Chondrocyte (in vitro differentiated cells): ENCODE data around the gene FBXO22. TPM values are rescaled to one million over a fixed set of nuclear protein-coding genes. Genes with fewer than 3 reads are reported as not detected.
"Not testable (repeated sequence)": the region's sequence is repeated elsewhere in the genome, so short reads cannot be mapped to it uniquely, and the experiment has no call there.

Experiments used
- DNase-seq: peaks from one replicate; pipeline ENCODE4 v3.0.0; 2021; ENCODE audit warnings: mixed read lengths, low spot score
- H3K27ac Mint-ChIP-seq: one replicate; pipeline ENCODE4 v1.8.0; 2021; ENCODE audit warnings: mild to moderate bottlenecking, moderate library complexity, mixed read lengths; ENCODE audit not compliant: unreplicated experiment
- H3K27me3 Mint-ChIP-seq: 2 replicates; pipeline ENCODE4 v1.8.0; 2021; ENCODE audit warnings: low read depth, mixed read lengths
- H3K36me3 Mint-ChIP-seq: 2 replicates; pipeline ENCODE4 v1.8.0; 2021; ENCODE audit warnings: low read depth, mixed read lengths
- H3K4me1 Mint-ChIP-seq: 2 replicates; pipeline ENCODE4 v1.8.0; 2021; ENCODE audit warnings: low read depth, mild to moderate bottlenecking, mixed read lengths
- H3K4me3 Mint-ChIP-seq: one replicate; pipeline ENCODE4 v1.8.0; 2021; ENCODE audit warnings: mild to moderate bottlenecking, moderate library complexity, mixed read lengths; ENCODE audit not compliant: unreplicated experiment
- H3K9me3 Mint-ChIP-seq: 2 replicates; pipeline ENCODE4 v1.8.0; 2021; ENCODE audit warnings: low read depth, mixed read lengths
- total RNA-seq: library from RNA; stranded (reverse); gene quantifications from 3 replicates; pipeline ENCODE4 v1.2.1, GENCODE V29; 2021
- TF ChIP-seq, protein P1 (sequence below): fragments of 200-600 bp; sonication (generic); IDR thresholded peaks from 2 replicates; pipeline ENCODE4 v1.5.0; 2021; ENCODE audit warnings: antibody characterized with exemption, mild to moderate bottlenecking, moderate library complexity

FBXO22 gene
- total RNA-seq, 1 donor from 2014 or later: 33.6 TPM

- no peak overlapping the region for H3K4me3 Mint-ChIP-seq
- H3K4me1 Mint-ChIP-seq: peaks cover 14% of the 10 kb centered on the region
These were observed 45.2 kb downstream of the FBXO22 start for GRCh38 chr15:75948761-75949296.

DNA sequence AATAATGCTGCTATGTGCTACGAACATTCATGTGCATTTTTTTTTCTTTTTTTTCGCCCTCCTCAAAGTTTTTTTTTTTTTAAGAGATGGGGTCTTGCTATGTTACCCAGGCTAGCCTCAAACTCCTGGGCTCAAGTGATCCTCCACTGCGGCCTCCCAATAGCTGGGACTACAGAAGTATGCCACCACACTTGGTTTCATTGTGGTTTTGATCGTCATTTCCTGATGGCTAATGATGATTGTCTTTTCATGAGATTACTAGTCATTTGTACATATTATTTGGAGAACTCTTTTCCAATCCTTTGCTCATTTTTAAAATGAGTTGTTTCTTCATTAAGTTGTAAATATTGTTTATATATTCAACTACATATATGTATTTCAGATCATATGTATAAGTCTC lies 48.8 kb downstream of the FBXO22 start:
- H3K27me3 Mint-ChIP-seq: peaks cover 9% of the 10 kb centered on the region
- DNase-seq: no peak
- H3K4me1 Mint-ChIP-seq: no peaks in the 10 kb centered on the region
- H3K36me3 Mint-ChIP-seq: peaks cover 4% of the 10 kb centered on the region
- TF ChIP-seq, protein P1, sequence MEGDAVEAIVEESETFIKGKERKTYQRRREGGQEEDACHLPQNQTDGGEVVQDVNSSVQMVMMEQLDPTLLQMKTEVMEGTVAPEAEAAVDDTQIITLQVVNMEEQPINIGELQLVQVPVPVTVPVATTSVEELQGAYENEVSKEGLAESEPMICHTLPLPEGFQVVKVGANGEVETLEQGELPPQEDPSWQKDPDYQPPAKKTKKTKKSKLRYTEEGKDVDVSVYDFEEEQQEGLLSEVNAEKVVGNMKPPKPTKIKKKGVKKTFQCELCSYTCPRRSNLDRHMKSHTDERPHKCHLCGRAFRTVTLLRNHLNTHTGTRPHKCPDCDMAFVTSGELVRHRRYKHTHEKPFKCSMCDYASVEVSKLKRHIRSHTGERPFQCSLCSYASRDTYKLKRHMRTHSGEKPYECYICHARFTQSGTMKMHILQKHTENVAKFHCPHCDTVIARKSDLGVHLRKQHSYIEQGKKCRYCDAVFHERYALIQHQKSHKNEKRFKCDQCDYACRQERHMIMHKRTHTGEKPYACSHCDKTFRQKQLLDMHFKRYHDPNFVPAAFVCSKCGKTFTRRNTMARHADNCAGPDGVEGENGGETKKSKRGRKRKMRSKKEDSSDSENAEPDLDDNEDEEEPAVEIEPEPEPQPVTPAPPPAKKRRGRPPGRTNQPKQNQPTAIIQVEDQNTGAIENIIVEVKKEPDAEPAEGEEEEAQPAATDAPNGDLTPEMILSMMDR: no peak
- no peaks in the 10 kb centered on the region for H3K9me3 Mint-ChIP-seq
- H3K27ac Mint-ChIP-seq: no peak overlapping the region
- H3K4me3 Mint-ChIP-seq: no peak overlapping the region

More at GRCh38 chr15:75948761-75949296, 45.2 kb downstream of the FBXO22 start:
- Mint-ChIP-seq H3K9me3 (no peaks in the 10 kb centered on the region), H3K27me3 (no peaks in the 10 kb centered on the region), H3K36me3 (no peaks in the 10 kb centered on the region), H3K27ac (no peak overlapping the region)
- DNase-seq: no peak
- TF ChIP-seq, protein P1: no peak

DNA sequence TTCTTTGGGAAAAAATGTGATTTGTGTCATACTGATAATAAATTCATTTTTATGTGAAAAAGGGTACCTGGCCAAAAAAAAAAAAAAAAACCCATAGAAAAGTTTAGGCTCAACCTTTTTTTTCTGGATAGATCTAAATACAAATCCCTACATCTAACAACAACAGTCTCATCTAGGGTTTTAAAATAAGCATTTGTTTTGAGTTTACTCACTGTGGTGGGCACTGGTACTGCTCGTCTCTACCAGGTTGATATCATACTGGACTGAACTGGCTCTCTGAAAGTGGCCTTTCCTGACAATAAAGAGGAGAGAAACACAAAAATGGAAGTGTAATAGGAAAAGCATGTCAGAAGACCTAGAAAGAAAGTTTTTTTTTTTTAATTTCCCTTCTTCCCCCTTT lies 52.0 kb downstream of the FBXO22 start:
- no peak overlapping the region for H3K27ac Mint-ChIP-seq
- TF ChIP-seq, protein P1: no peak
- H3K27me3 Mint-ChIP-seq: peaks cover 9% of the 10 kb centered on the region
- H3K9me3 Mint-ChIP-seq: no peaks in the 10 kb centered on the region
- no peak overlapping the region for H3K4me3 Mint-ChIP-seq
- no peaks in the 10 kb centered on the region for H3K4me1 Mint-ChIP-seq
- DNase-seq: no peak
- peaks cover 4% of the 10 kb centered on the region for H3K36me3 Mint-ChIP-seq

GRCh38 chr15:75961331-75961730 lies 57.7 kb downstream of the FBXO22 start:
- Mint-ChIP-seq H3K27me3 (peaks cover 3% of the 10 kb centered on the region), H3K9me3 (peaks cover 4% of the 10 kb centered on the region), H3K27ac (no peak overlapping the region), H3K36me3 (peaks cover 3% of the 10 kb centered on the region), H3K4me3 (no peak overlapping the region), H3K4me1 (no peaks in the 10 kb centered on the region)
- no peak for DNase-seq
- TF ChIP-seq, protein P1: no peak

- Mint-ChIP-seq H3K4me1 (no peaks in the 10 kb centered on the region), H3K36me3 (peaks cover 3% of the 10 kb centered on the region), H3K27ac (no peak overlapping the region), H3K27me3 (peaks cover 1% of the 10 kb centered on the region), H3K4me3 (no peak overlapping the region), H3K9me3 (peaks cover 4% of the 10 kb centered on the region)
- DNase-seq: no peak
- TF ChIP-seq, protein P1: no peak
These were observed 62.4 kb downstream of the FBXO22 start for GRCh38 chr15:75966073-75966472.

DNA sequence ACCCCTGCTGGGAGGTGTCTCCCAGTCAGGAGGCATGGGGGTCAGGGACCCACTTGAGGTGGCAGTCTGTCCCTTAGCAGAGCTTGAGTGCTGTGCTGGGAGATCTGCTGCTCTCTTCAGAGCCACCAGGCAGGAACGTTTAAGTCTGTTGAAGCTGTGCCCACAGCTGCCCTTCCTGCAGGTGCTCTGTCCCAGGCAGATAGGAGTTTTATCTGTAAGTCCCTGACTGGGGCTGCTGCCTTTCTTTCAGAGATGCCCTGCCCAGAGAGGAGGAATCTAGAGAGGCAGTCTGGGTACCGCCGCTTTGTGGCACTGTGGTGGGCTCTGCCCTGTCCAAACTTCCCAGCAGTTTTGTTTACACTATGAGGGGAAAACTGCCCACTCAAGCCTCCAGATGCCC lies 73.1 kb downstream of the FBXO22 start:
- not testable (repeated sequence) for H3K36me3 Mint-ChIP-seq, H3K4me3 Mint-ChIP-seq, DNase-seq, H3K4me1 Mint-ChIP-seq, H3K27ac Mint-ChIP-seq
- peaks cover 32% of the 10 kb centered on the region for H3K27me3 Mint-ChIP-seq
- peaks cover 23% of the 10 kb centered on the region for H3K9me3 Mint-ChIP-seq
